RWPE2 (cell line): ENCODE results near the gene TMEM270.

Experiments
- ATAC-seq: fragments of 200-7000 bp; cut with Tn5 transposase; 3 replicates; pipeline ENCODE4 v1.9.1; 2021; ENCODE audit warnings: low read depth
- DNase-seq: peaks from one replicate; pipeline ENCODE4 v3.0.0-alpha.2; 2020; ENCODE audit warnings: low spot score
- H3K27ac ChIP-seq: fragments of 450-650 bp; 2 replicates; pipeline ENCODE4 v1.5.1; 2017; ENCODE audit warnings: mild to moderate bottlenecking; ENCODE audit not compliant: poor library complexity, severe bottlenecking
- H3K27me3 ChIP-seq: fragments of 250-450 bp; sonication (Bioruptor Pico); 2 replicates; pipeline ENCODE4 v1.5.1; 2021; ENCODE audit warnings: mild to moderate bottlenecking, moderate library complexity; ENCODE audit not compliant: insufficient read depth, poor library complexity, severe bottlenecking
- H3K36me3 ChIP-seq: fragments of 250-450 bp; sonication (Bioruptor Pico); 2 replicates; pipeline ENCODE4 v1.5.1; 2020; ENCODE audit warnings: low read depth, mild to moderate bottlenecking, moderate library complexity
- H3K4me1 ChIP-seq: fragments of 250-450 bp; sonication (Bioruptor Pico); 2 replicates; pipeline ENCODE4 v1.5.1; 2021; ENCODE audit warnings: mild to moderate bottlenecking, moderate library complexity; ENCODE audit not compliant: insufficient read depth, poor library complexity, severe bottlenecking
- H3K4me3 ChIP-seq: fragments of 250-450 bp; sonication (Bioruptor Pico); 2 replicates; pipeline ENCODE4 v1.5.1; 2021; ENCODE audit warnings: mild to moderate bottlenecking, moderate library complexity; ENCODE audit not compliant: severe bottlenecking
- H3K9me3 ChIP-seq: fragments of 250-450 bp; sonication (Bioruptor Pico); 2 replicates; pipeline ENCODE4 v1.5.1; 2021; ENCODE audit warnings: mild to moderate bottlenecking, moderate library complexity; ENCODE audit not compliant: severe bottlenecking
- CTCF ChIP-seq: fragments of 450-650 bp; IDR thresholded peaks from one replicate; pipeline ENCODE4 v1.5.1; 2017; ENCODE audit warnings: mild to moderate bottlenecking, moderate library complexity; ENCODE audit not compliant: poor library complexity, severe bottlenecking

The TMEM270 gene

GRCh38 chr7:73824986-73825385, 36.0 kb upstream of the TMEM270 start:
- TF ChIP-seq CTCF, result no peak
- ATAC-seq, result no peak
- H3K27ac ChIP-seq, result no peak overlapping the region
- no peaks in the 10 kb centered on the region for H3K27me3 ChIP-seq
- H3K36me3 ChIP-seq, result no peaks in the 10 kb centered on the region
- H3K4me3 ChIP-seq, result no peak overlapping the region
- H3K9me3 ChIP-seq, result no peaks in the 10 kb centered on the region
- DNase-seq, result no peak
- peaks cover 35% of the 10 kb centered on the region for H3K4me1 ChIP-seq

- DNase-seq (no peak), ATAC-seq (peak; percentile 30)
- H3K4me1 ChIP-seq, result peaks cover 46% of the 10 kb centered on the region
- no peak for TF ChIP-seq CTCF
- H3K4me3 ChIP-seq, result no peak overlapping the region
- peak overlapping the region; percentile 65 for H3K27ac ChIP-seq
- H3K9me3 ChIP-seq, result no peaks in the 10 kb centered on the region
- H3K27me3 ChIP-seq, result no peaks in the 10 kb centered on the region
- no peaks in the 10 kb centered on the region for H3K36me3 ChIP-seq
These were observed 33.3 kb upstream of the TMEM270 start for GRCh38 chr7:73827567-73828106.

DNA sequence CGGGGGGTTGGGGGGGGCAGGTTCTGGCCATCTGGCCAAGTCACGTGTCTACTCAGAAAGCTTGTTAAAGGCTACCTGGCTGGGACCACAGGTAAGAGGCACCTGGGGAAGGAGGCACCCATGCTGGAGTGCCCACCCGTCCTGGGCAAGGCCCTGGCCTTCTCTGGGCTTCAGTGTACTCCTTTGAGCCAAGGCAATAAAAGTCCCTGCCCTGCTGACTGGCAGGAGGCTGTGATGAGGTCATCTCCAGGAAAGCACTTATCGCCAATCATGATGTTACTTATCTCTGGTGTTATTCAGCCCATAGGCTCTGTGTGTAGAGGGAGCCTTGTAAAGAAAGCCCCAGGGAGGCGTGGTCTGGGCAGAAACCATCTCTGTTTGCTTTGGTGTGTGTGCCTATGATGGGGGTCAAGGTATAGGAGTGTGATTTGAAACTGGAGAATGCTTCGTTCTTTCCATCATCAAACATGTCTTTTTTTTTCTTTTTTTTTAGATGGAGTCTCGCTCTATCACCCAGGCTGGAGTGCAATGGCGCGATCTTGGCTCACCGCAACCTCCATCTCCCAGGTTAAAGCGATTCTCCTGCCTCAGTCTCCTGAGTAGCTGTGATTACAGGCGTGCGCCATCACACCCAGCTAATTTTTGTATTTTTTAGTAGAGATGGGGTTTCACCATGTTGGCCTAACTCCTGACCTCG, 32.7 kb upstream of the TMEM270 start:
- DNase-seq, result no peak
- H3K4me1 ChIP-seq, result peaks cover 46% of the 10 kb centered on the region

GRCh38 chr7:73828972-73829371, 32.0 kb upstream of the TMEM270 start:
- H3K4me3 ChIP-seq, result no peak overlapping the region
- DNase-seq (no peak), ATAC-seq (no peak)
- H3K27ac ChIP-seq, result peak overlapping the region; percentile 65
- no peak for TF ChIP-seq CTCF
- H3K9me3 ChIP-seq, result no peaks in the 10 kb centered on the region
- no peaks in the 10 kb centered on the region for H3K36me3 ChIP-seq
- H3K27me3 ChIP-seq, result no peaks in the 10 kb centered on the region
- peaks cover 47% of the 10 kb centered on the region for H3K4me1 ChIP-seq

More for the DNA sequence above, 32.7 kb upstream of the TMEM270 start:
- no peaks in the 10 kb centered on the region for H3K36me3 ChIP-seq
- ATAC-seq, result peak; percentile 43
- H3K27me3 ChIP-seq, result no peaks in the 10 kb centered on the region
- TF ChIP-seq CTCF, result no peak
- H3K9me3 ChIP-seq, result no peaks in the 10 kb centered on the region
- H3K4me3 ChIP-seq, result no peak overlapping the region
- peak overlapping the region; percentile 65 for H3K27ac ChIP-seq

- no peak overlapping the region for H3K4me3 ChIP-seq
- no peaks in the 10 kb centered on the region for H3K27me3 ChIP-seq
- no peaks in the 10 kb centered on the region for H3K36me3 ChIP-seq
- TF ChIP-seq CTCF, result no peak
- no peak for ATAC-seq
- DNase-seq, result no peak
- peaks cover 47% of the 10 kb centered on the region for H3K4me1 ChIP-seq
- H3K9me3 ChIP-seq, result no peaks in the 10 kb centered on the region
- H3K27ac ChIP-seq, result peak overlapping the region; percentile 65
These were observed 31.5 kb upstream of the TMEM270 start for GRCh38 chr7:73829505-73829904.
